ENCODE data around the gene USP25.

USP25 gene

GRCh38 chr21:15874615-15875014, 144.8 kb downstream of the USP25 start:
- no peak for DNase-seq

GRCh38 chr21:15875286-15875685, 145.5 kb downstream of the USP25 start:
- no peak for DNase-seq

GRCh38 chr21:15893902-15894301, 164.1 kb downstream of the USP25 start:
- DNase-seq, result no peak

DNA sequence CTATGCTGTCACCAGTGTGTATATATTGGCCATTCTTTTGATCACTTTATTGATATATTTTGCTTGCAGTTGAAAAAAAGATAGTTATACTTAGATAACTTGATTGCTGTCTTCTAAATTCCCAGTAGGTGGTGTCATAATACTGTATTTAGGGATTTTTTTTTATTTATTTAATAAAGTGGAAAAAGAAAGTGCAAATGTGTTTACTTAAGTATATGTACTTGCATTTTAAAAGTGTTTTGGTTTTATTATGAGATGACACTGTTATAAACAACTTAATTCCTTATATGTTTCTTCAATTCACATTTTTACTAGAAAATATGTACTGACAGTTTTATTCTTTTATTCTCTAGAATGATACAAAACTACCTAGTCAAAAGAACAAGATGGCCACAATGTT, 164.8 kb downstream of the USP25 start:
- DNase-seq, result no peak

GRCh38 chr21:15895142-15896106, 165.6 kb downstream of the USP25 start:
- DNase-seq, result no peak

GRCh38 chr21:15896501-15896900, 166.7 kb downstream of the USP25 start:
- DNase-seq, result no peak

DNA sequence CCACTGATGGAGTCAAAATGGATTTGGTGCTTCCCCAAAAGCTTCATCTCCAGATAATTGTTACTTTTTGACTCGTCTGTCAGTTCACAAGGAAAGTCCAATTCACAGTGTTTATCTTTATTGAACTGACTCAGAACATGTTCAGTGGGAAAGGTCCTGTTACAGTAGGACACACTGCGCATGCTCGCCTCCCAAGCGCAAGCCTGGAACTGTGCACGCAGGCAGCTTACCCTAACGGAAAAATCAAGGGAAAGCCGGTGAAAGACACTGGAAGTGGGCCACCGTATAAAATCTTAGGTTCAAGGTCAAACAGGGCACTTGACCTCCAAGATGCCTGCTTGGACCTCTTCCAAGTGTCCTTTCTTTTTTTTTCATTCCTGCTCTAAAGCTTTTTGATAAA, 174.6 kb downstream of the USP25 start:
- no peak for DNase-seq

GRCh38 chr21:15908187-15908586, 178.4 kb downstream of the USP25 start:
- no peak for DNase-seq

- no peak for DNase-seq
Observed at GRCh38 chr21:15928196-15928595, 198.4 kb downstream of the USP25 start.

GRCh38 chr21:15928686-15929425, 199.1 kb downstream of the USP25 start:
- no peak for DNase-seq

DNA sequence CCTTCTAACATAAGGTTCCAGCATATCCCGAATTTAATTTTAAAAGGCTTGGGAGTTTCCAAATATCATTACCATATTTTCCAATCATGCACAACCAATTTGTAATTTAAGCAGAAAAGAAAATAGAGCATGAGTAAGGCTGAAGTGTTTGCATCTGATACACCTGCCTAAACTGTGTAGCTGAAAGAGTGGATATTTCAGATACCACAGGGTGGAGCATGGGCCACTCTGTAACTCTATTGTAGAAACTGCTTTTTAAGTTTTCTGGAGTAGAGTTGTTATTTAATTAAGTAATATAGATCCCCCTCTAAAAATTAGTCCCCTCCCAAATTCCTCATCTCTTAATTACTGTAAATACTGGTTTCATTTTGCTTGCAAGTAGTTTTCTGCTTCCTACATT, 199.8 kb downstream of the USP25 start:
- no peak for DNase-seq

Measured in suppressor macrophage treated with lipopolysaccharide for 1 hour (primary cell).